AG04450 (cell line): ENCODE measurements around the gene PRAME. TPM values are rescaled to one million over a fixed set of nuclear protein-coding genes. Genes with fewer than 3 reads are reported as not detected.

Experiments
- CTCF ChIA-PET: fragments of 300-600, 350-600 bp; formaldehyde crosslinking; extraction: SDS; loops from one replicate; lab custom pipeline; 2022; ENCODE audit warnings: antibody characterized with exemption, inconsistent platforms; lab: Charles Lee
- POLR2A ChIA-PET: fragments of 350-600 bp; formaldehyde crosslinking; extraction: SDS; loops from one replicate; lab custom pipeline; 2021; ENCODE audit warnings: antibody characterized with exemption, inconsistent platforms; lab: Yijun Ruan, JAX
- DNase-seq: peaks from one replicate; pipeline ENCODE4 v3.0.0-alpha.2; 2011; ENCODE audit warnings: low read depth, low spot score
- H3K27ac ChIP-seq: one replicate; pipeline ENCODE4 v1.5.1; 2012; ENCODE audit warnings: low read depth, low read length, control low read depth
- H3K27me3 ChIP-seq: one replicate; pipeline ENCODE4 v1.6.0; 2012; ENCODE audit warnings: low read length; ENCODE audit not compliant: control insufficient read depth, insufficient read depth
- H3K4me3 ChIP-seq: 2 replicates; pipeline ENCODE4 v1.5.1; 2011; ENCODE audit warnings: mild to moderate bottlenecking, low read depth, low read length, control low read depth
- H3K9me3 ChIP-seq: 2 replicates; pipeline ENCODE4 v1.5.1; 2012; ENCODE audit warnings: low read length; ENCODE audit not compliant: control insufficient read depth, insufficient read depth
- CTCF ChIP-seq: IDR thresholded peaks from 2 replicates; pipeline ENCODE4 v1.5.1; 2011; ENCODE audit warnings: low read depth, low read length, control low read depth, inconsistent platforms
- polyA plus RNA-seq: library from polyadenylated mRNA; depleted of rRNA; stranded (reverse); fragments of >200 nt; gene quantifications from 2 replicates; pipeline ENCODE4 v1.2.3, GENCODE V29; 2011

The PRAME gene
- polyA plus RNA-seq, 1 experiment, result 0.24 TPM

- TF ChIP-seq CTCF, result no peak
- no peaks in the 10 kb centered on the region for H3K9me3 ChIP-seq
- ChIA-PET CTCF (no interaction called here), POLR2A (no interaction called here)
- no peak overlapping the region for H3K27ac ChIP-seq
- H3K27me3 ChIP-seq, result peaks cover 2% of the 10 kb centered on the region
- no peak for DNase-seq
- H3K4me3 ChIP-seq, result no peak overlapping the region
These were observed 27.1 kb downstream of the PRAME start for GRCh38 chr22:22531770-22532546.

- Histone ChIP-seq H3K27me3 (peaks cover 6% of the 10 kb centered on the region), H3K9me3 (no peaks in the 10 kb centered on the region), H3K27ac (no peak overlapping the region), H3K4me3 (no peak overlapping the region)
- DNase-seq, result no peak
- TF ChIP-seq CTCF, result no peak
- ChIA-PET POLR2A (no interaction called here), CTCF (no interaction called here)
These were observed 30.3 kb downstream of the PRAME start for GRCh38 chr22:22528780-22529179.

GRCh38 chr22:22527312-22527711 lies 31.8 kb downstream of the PRAME start:
- Histone ChIP-seq H3K9me3 (no peaks in the 10 kb centered on the region), H3K4me3 (no peak overlapping the region), H3K27ac (no peak overlapping the region), H3K27me3 (peaks cover 6% of the 10 kb centered on the region)
- TF ChIP-seq CTCF, result no peak
- POLR2A ChIA-PET, result no interaction called here
- DNase-seq, result no peak
- CTCF ChIA-PET, result no interaction called here

- ChIA-PET CTCF (no interaction called here), POLR2A (no interaction called here)
- Histone ChIP-seq H3K4me3 (no peak overlapping the region), H3K27ac (no peak overlapping the region), H3K9me3 (no peaks in the 10 kb centered on the region), H3K27me3 (peaks cover 6% of the 10 kb centered on the region)
- no peak for DNase-seq
- TF ChIP-seq CTCF, result no peak
These were observed 32.7 kb downstream of the PRAME start for GRCh38 chr22:22526125-22526912.

- no peak for TF ChIP-seq CTCF
- CTCF ChIA-PET, result interaction anchor here (0.9 kb wide), 1 partner anchor 15 kb away, joined by 3 read pairs; the partner anchor contains the start of gene ZNF280B
- DNase-seq, result no peak
These were observed 35.6 kb downstream of the PRAME start for GRCh38 chr22:22523494-22523893.

More at GRCh38 chr22:22523494-22523893, 35.6 kb downstream of the PRAME start:
- POLR2A ChIA-PET, result no interaction called here
- no peak overlapping the region for H3K4me3 ChIP-seq
- no peaks in the 10 kb centered on the region for H3K9me3 ChIP-seq
- H3K27me3 ChIP-seq, result peaks cover 6% of the 10 kb centered on the region
- H3K27ac ChIP-seq, result no peak overlapping the region
